Measurements from ENCODE around the gene SDK1.

Gene SDK1

GRCh38 chr7:3482147-3482921 is 181.3 kb downstream of the SDK1 start:
- no peaks in the 10 kb centered on the region for H3K36me3 ChIP-seq (ENCODE audit: control insufficient read depth, insufficient read depth, low read length)
- no peaks in the 10 kb centered on the region for H3K79me2 ChIP-seq
- no peaks in the 10 kb centered on the region for H3K9me3 ChIP-seq (ENCODE audit: control insufficient read depth, low read length)
- H3K27ac ChIP-seq: no peak overlapping the region
- no peaks in the 10 kb centered on the region for H3K27me3 ChIP-seq (ENCODE audit: control insufficient read depth, insufficient read depth, low read length)
- H3K4me1 ChIP-seq: no peaks in the 10 kb centered on the region
- no peak for TF ChIP-seq CTCF (IDR thresholded peaks at IDR 0.05)
- no peak overlapping the region for H3K4me2 ChIP-seq (ENCODE audit: low read length)
- H2AFZ ChIP-seq: no peak overlapping the region
- no peak overlapping the region for H3K4me3 ChIP-seq (ENCODE audit: low read depth, low read length)
- no peak overlapping the region for H3K9ac ChIP-seq

- no peaks in the 10 kb centered on the region for H3K9me3 ChIP-seq (ENCODE audit: control insufficient read depth, low read length)
- H3K27me3 ChIP-seq (ENCODE audit: control insufficient read depth, insufficient read depth, low read length): no peaks in the 10 kb centered on the region
- TF ChIP-seq CTCF (IDR thresholded peaks at IDR 0.05): no peak
- H2AFZ ChIP-seq: no peak overlapping the region
- no peak overlapping the region for H3K27ac ChIP-seq
- H3K9ac ChIP-seq: no peak overlapping the region
- H3K4me2 ChIP-seq (ENCODE audit: low read length): no peak overlapping the region
- H3K36me3 ChIP-seq (ENCODE audit: control insufficient read depth, insufficient read depth, low read length): no peaks in the 10 kb centered on the region
- H3K4me1 ChIP-seq: no peaks in the 10 kb centered on the region
- no peak overlapping the region for H3K4me3 ChIP-seq (ENCODE audit: low read depth, low read length)
- no peaks in the 10 kb centered on the region for H3K79me2 ChIP-seq
Observed at GRCh38 chr7:3486841-3487240, 185.8 kb downstream of the SDK1 start.

GRCh38 chr7:3488829-3489228 is 187.8 kb downstream of the SDK1 start:
- Histone ChIP-seq H3K4me3 (ENCODE audit: low read depth, low read length) (no peak overlapping the region), H3K27me3 (ENCODE audit: control insufficient read depth, insufficient read depth, low read length) (no peaks in the 10 kb centered on the region), H3K9me3 (ENCODE audit: control insufficient read depth, low read length) (no peaks in the 10 kb centered on the region), H3K79me2 (no peaks in the 10 kb centered on the region), H3K9ac (no peak overlapping the region), H3K36me3 (ENCODE audit: control insufficient read depth, insufficient read depth, low read length) (no peaks in the 10 kb centered on the region), H3K4me1 (no peaks in the 10 kb centered on the region), H2AFZ (no peak overlapping the region), H3K4me2 (ENCODE audit: low read length) (no peak overlapping the region), H3K27ac (no peak overlapping the region)
- TF ChIP-seq CTCF (IDR thresholded peaks at IDR 0.05): no peak

- Histone ChIP-seq H3K9me3 (ENCODE audit: control insufficient read depth, low read length) (no peaks in the 10 kb centered on the region), H3K27ac (no peak overlapping the region), H3K4me2 (ENCODE audit: low read length) (no peak overlapping the region), H3K9ac (no peak overlapping the region), H3K27me3 (ENCODE audit: control insufficient read depth, insufficient read depth, low read length) (no peaks in the 10 kb centered on the region), H3K4me3 (ENCODE audit: low read depth, low read length) (no peak overlapping the region), H3K4me1 (no peaks in the 10 kb centered on the region), H3K79me2 (no peaks in the 10 kb centered on the region), H2AFZ (no peak overlapping the region), H3K36me3 (ENCODE audit: control insufficient read depth, insufficient read depth, low read length) (no peaks in the 10 kb centered on the region)
- no peak for TF ChIP-seq CTCF (IDR thresholded peaks at IDR 0.05)
Observed at GRCh38 chr7:3493499-3493898, 192.4 kb downstream of the SDK1 start.

GRCh38 chr7:3494947-3495346 is 193.9 kb downstream of the SDK1 start:
- Histone ChIP-seq H3K27ac (no peak overlapping the region), H3K36me3 (ENCODE audit: control insufficient read depth, insufficient read depth, low read length) (no peaks in the 10 kb centered on the region), H3K4me3 (ENCODE audit: low read depth, low read length) (no peak overlapping the region), H3K4me1 (no peaks in the 10 kb centered on the region), H3K9ac (no peak overlapping the region), H3K9me3 (ENCODE audit: control insufficient read depth, low read length) (no peaks in the 10 kb centered on the region), H3K79me2 (no peaks in the 10 kb centered on the region), H2AFZ (no peak overlapping the region), H3K27me3 (ENCODE audit: control insufficient read depth, insufficient read depth, low read length) (no peaks in the 10 kb centered on the region), H3K4me2 (ENCODE audit: low read length) (no peak overlapping the region)
- no peak for TF ChIP-seq CTCF (IDR thresholded peaks at IDR 0.05)

All from parathyroid adenoma (tissue), 2 donors.